ENCODE data around the gene CHAT. TPM values are rescaled to one million over a fixed set of nuclear protein-coding genes. Genes with fewer than 3 reads are reported as not detected.

Gene CHAT
- total RNA-seq, 1 experiment from 2014 or later: not detected

DNA sequence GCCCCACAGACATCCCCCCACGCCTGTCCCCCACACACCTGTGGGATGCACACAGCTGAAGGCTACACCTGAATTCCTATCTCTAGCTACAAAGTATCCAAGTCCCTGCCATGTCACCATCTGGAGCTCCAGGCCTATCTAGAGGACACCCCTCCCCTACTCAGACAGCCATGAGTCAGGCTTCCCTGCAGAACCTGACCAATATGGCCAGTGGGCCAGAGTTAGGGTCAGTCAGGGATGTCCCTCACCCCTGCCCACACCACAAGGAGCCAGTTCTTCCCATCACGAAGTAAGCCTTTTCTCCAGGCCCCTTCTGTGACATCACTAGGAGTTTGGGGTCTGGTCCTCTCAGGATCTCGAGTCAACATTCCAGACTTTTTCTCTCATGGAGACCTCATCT lies 14.3 kb upstream of the CHAT start:
- Histone ChIP-seq H3K9ac (ENCODE audit: extremely low read depth, insufficient read length, low read length) (no peak overlapping the region), H2AFZ (ENCODE audit: low read length) (no peak overlapping the region), H2BK120ac (ENCODE audit: low read depth, low read length, poor library complexity, severe bottlenecking) (no peak overlapping the region), H4K20me1 (ENCODE audit: control insufficient read depth, insufficient read depth, insufficient read length) (no peaks in the 10 kb centered on the region), H3K18ac (ENCODE audit: insufficient read length, low read depth, low read length) (no peak overlapping the region), H2AK5ac (ENCODE audit: insufficient read length, low read length) (no peak overlapping the region), H2BK12ac (ENCODE audit: insufficient read length, low read depth, low read length) (no peak overlapping the region), H3K23me2 (ENCODE audit: insufficient read length, low read depth, low read length, poor library complexity, severe bottlenecking) (no peaks in the 10 kb centered on the region), H3K4me2 (ENCODE audit: insufficient read depth, insufficient read length, low read length) (no peak overlapping the region), H3K79me1 (ENCODE audit: insufficient read depth, low read depth, low read length, poor library complexity, severe bottlenecking) (no peaks in the 10 kb centered on the region), H3K79me2 (ENCODE audit: insufficient read depth, low read length) (no peaks in the 10 kb centered on the region), H4K91ac (ENCODE audit: insufficient read length, low read depth, low read length) (no peak overlapping the region), H3K27me3 (ENCODE audit: insufficient read depth, low read length) (peaks cover 3% of the 10 kb centered on the region; the same call in 1 of the 2 replicates), H3K4ac (ENCODE audit: low read depth, low read length) (no peak overlapping the region), H2BK15ac (ENCODE audit: low read depth, low read length) (no peak overlapping the region), H2BK20ac (ENCODE audit: low read depth, low read length, poor library complexity, severe bottlenecking) (no peak overlapping the region), H3K4me1 (ENCODE audit: insufficient read depth, low read length) (no peaks in the 10 kb centered on the region), H2BK5ac (ENCODE audit: insufficient read length, low read length) (no peak overlapping the region), H3K14ac (ENCODE audit: insufficient read depth, low read length) (no peak overlapping the region), H3T11ph (ENCODE audit: low read length) (no peak overlapping the region), H3K56ac (ENCODE audit: insufficient read length, low read depth, low read length) (no peak overlapping the region), H4K5ac (ENCODE audit: insufficient read length, low read depth, low read length) (no peak overlapping the region), H3K27ac (ENCODE audit: insufficient read length, low read depth, low read length) (no peak overlapping the region), H3K9me3 (ENCODE audit: control insufficient read depth, low read depth, low read length) (no peaks in the 10 kb centered on the region), H3K23ac (ENCODE audit: insufficient read length, low read depth, low read length) (no peak overlapping the region), H4K8ac (replicated peaks; ENCODE audit: insufficient read length, low read depth, low read length) (no peak overlapping the region)
- Mint-ChIP-seq H3K27me3 (ENCODE audit: low read depth) (peaks cover 69% of the 10 kb centered on the region), H3K4me1 (peaks cover 9 to 12% of the 10 kb centered on the region in 2 experiments), H3K9me3 (no peaks in the 10 kb centered on the region), H3K27ac (no peak overlapping the region), H3K4me3 (no peak overlapping the region), H3K36me3 (ENCODE audit: insufficient read depth in 1 of 3, low read depth in 3 of 3) (no peaks in the 10 kb centered on the region)
- DNase-seq: no peak
- TF ChIP-seq, protein P1, sequence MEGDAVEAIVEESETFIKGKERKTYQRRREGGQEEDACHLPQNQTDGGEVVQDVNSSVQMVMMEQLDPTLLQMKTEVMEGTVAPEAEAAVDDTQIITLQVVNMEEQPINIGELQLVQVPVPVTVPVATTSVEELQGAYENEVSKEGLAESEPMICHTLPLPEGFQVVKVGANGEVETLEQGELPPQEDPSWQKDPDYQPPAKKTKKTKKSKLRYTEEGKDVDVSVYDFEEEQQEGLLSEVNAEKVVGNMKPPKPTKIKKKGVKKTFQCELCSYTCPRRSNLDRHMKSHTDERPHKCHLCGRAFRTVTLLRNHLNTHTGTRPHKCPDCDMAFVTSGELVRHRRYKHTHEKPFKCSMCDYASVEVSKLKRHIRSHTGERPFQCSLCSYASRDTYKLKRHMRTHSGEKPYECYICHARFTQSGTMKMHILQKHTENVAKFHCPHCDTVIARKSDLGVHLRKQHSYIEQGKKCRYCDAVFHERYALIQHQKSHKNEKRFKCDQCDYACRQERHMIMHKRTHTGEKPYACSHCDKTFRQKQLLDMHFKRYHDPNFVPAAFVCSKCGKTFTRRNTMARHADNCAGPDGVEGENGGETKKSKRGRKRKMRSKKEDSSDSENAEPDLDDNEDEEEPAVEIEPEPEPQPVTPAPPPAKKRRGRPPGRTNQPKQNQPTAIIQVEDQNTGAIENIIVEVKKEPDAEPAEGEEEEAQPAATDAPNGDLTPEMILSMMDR (conservative IDR thresholded peaks at IDR 0.05): no peak
- no CpG with 5 or more reads among the region's 3 CpGs for WGBS (ENCODE audit: extremely low coverage, insufficient read length, low lambda C conversion rate)
